Fibroblast of upper back skin (primary cell): ENCODE measurements around the gene SYTL3.
"Not testable (repeated sequence)": the region's sequence is repeated elsewhere in the genome, so short reads cannot be mapped to it uniquely, and the experiment has no call there.

Experiments used
- DNase-seq: peaks from one replicate; pipeline ENCODE4 v3.0.0-alpha.2; 2013

Gene SYTL3

GRCh38 chr6:158665332-158665731 is 15.5 kb downstream of the SYTL3 start:
- DNase-seq: no peak

- DNase-seq: peak; percentile 39
Measured at GRCh38 chr6:158666628-158667359, 16.9 kb downstream of the SYTL3 start.

GRCh38 chr6:158667360-158667981 is 17.6 kb downstream of the SYTL3 start:
- no peak for DNase-seq

GRCh38 chr6:158668707-158669103 is 18.9 kb downstream of the SYTL3 start:
- no peak for DNase-seq

- peak; percentile 44 for DNase-seq
Measured at GRCh38 chr6:158669145-158670035, 19.5 kb downstream of the SYTL3 start.

GRCh38 chr6:158672119-158672518 is 22.3 kb downstream of the SYTL3 start:
- DNase-seq: not testable (repeated sequence)

- DNase-seq: no peak
Measured at GRCh38 chr6:158672726-158673125, 22.9 kb downstream of the SYTL3 start.

GRCh38 chr6:158674342-158675131 is 24.7 kb downstream of the SYTL3 start:
- DNase-seq: no peak

- DNase-seq: not testable (repeated sequence)
Measured at GRCh38 chr6:158677094-158677493, 27.2 kb downstream of the SYTL3 start.

GRCh38 chr6:158677906-158678578 is 28.2 kb downstream of the SYTL3 start:
- no peak for DNase-seq

- DNase-seq: no peak
Measured at GRCh38 chr6:158680015-158680414, 30.2 kb downstream of the SYTL3 start.

- no peak for DNase-seq
Measured at GRCh38 chr6:158680481-158680880, 30.6 kb downstream of the SYTL3 start.

- no peak for DNase-seq
Measured at GRCh38 chr6:158684311-158684710, 34.5 kb downstream of the SYTL3 start.

- no peak for DNase-seq
Measured at GRCh38 chr6:158684745-158685324, 35.0 kb downstream of the SYTL3 start.

GRCh38 chr6:158686311-158686710 is 36.5 kb downstream of the SYTL3 start:
- DNase-seq: no peak

GRCh38 chr6:158686791-158687381 is 37.0 kb downstream of the SYTL3 start:
- no peak for DNase-seq

- no peak for DNase-seq
Measured at GRCh38 chr6:158687506-158687905, 37.7 kb downstream of the SYTL3 start.

GRCh38 chr6:158688860-158689259 is 39.0 kb downstream of the SYTL3 start:
- DNase-seq: no peak

- no peak for DNase-seq
Measured at GRCh38 chr6:158694913-158695312, 45.1 kb downstream of the SYTL3 start.

GRCh38 chr6:158697811-158698210 is 48.0 kb downstream of the SYTL3 start:
- DNase-seq: peak; percentile 30

- DNase-seq: no peak
Measured at GRCh38 chr6:158698931-158699330, 49.1 kb downstream of the SYTL3 start.
